ENCODE data around the gene LONRF3.

LONRF3 gene

DNA sequence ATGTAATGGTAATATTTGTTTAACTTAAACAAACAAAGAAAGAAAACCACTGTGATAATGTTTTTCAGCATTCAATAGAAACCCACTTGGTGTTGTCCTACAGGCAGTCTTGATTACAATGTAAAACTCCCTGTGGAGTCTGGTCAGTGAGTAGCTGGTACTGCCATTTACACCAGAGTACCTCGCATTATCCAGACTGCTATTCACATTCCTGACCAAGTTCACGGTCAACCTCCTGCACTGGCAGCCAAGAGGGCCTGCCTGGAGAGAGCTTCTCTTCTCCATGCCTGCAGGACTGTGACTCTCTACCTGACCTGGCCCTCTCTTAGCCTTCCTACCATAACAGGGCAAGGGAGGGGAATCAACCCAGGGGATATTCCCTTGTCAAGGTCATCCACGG, 2.9 kb upstream of the LONRF3 start:
- TF ChIP-seq ZFP30 (CRISPR knock-in tag; IDR thresholded peaks at IDR 0.05) (no peak), CSDC2 (CRISPR knock-in tag; IDR thresholded peaks at IDR 0.05) (no peak), ZC3H10 (CRISPR knock-in tag; IDR thresholded peaks at IDR 0.05) (no peak), BACH2 (CRISPR knock-in tag; IDR thresholded peaks at IDR 0.05; ENCODE audit: borderline replicate concordance) (no peak), ZNF565 (CRISPR knock-in tag; conservative IDR thresholded peaks at IDR 0.05; ENCODE audit: low read depth) (no peak), ESRRG (CRISPR knock-in tag; IDR thresholded peaks at IDR 0.05) (no peak)
- TF ChIP-seq, protein P1, sequence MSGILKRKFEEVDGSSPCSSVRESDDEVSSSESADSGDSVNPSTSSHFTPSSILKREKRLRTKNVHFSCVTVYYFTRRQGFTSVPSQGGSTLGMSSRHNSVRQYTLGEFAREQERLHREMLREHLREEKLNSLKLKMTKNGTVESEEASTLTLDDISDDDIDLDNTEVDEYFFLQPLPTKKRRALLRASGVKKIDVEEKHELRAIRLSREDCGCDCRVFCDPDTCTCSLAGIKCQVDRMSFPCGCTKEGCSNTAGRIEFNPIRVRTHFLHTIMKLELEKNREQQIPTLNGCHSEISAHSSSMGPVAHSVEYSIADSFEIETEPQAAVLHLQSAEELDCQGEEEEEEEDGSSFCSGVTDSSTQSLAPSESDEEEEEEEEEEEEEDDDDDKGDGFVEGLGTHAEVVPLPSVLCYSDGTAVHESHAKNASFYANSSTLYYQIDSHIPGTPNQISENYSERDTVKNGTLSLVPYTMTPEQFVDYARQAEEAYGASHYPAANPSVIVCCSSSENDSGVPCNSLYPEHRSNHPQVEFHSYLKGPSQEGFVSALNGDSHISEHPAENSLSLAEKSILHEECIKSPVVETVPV (CRISPR knock-in tag; IDR thresholded peaks at IDR 0.05): no peak
- no peak for ATAC-seq

DNA sequence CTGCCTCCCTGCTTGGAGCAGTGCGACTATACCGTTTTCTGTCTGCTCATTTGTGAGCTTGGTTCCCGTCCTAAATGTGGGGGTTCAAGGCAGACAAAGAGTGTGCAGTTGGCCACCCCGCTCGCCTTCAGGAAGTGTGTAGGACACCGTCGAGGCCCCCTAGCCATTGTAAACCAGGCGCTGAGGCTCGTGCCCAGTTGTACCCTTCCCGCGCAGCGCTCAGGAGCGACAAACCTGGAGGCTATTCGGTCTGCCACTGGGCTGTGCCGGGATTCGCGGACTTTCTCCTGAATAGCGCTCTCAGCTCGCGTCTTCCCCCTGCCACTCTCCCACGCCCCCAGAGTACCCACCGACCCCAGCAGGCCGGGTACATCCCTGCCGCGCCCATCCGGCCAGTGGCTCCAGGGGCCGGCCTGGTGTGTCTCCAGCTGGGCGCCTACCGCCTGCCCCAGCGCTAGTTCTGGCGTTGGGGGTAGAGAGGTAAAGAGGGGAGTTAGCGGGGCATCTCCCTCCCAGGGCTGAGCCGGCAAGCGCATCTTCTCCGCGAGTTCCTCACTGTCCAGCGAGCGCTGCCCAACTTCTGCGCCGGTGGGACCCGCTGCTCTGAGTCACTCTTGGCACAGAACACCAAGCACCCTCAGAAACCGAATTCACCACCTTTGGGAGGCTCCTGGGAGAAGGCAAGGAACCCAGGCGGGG, 880 bp upstream of the LONRF3 start:
- TF ChIP-seq, protein P2, sequence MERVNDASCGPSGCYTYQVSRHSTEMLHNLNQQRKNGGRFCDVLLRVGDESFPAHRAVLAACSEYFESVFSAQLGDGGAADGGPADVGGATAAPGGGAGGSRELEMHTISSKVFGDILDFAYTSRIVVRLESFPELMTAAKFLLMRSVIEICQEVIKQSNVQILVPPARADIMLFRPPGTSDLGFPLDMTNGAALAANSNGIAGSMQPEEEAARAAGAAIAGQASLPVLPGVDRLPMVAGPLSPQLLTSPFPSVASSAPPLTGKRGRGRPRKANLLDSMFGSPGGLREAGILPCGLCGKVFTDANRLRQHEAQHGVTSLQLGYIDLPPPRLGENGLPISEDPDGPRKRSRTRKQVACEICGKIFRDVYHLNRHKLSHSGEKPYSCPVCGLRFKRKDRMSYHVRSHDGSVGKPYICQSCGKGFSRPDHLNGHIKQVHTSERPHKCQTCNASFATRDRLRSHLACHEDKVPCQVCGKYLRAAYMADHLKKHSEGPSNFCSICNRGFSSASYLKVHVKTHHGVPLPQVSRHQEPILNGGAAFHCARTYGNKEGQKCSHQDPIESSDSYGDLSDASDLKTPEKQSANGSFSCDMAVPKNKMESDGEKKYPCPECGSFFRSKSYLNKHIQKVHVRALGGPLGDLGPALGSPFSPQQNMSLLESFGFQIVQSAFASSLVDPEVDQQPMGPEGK (CRISPR knock-in tag; IDR thresholded peaks at IDR 0.05; ENCODE audit: borderline replicate concordance): no peak
- TF ChIP-seq, protein P3, sequence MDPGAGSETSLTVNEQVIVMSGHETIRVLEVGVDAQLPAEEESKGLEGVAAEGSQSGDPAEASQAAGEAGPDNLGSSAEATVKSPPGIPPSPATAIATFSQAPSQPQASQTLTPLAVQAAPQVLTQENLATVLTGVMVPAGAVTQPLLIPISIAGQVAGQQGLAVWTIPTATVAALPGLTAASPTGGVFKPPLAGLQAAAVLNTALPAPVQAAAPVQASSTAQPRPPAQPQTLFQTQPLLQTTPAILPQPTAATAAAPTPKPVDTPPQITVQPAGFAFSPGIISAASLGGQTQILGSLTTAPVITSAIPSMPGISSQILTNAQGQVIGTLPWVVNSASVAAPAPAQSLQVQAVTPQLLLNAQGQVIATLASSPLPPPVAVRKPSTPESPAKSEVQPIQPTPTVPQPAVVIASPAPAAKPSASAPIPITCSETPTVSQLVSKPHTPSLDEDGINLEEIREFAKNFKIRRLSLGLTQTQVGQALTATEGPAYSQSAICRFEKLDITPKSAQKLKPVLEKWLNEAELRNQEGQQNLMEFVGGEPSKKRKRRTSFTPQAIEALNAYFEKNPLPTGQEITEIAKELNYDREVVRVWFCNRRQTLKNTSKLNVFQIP (CRISPR knock-in tag; IDR thresholded peaks at IDR 0.05; ENCODE audit: borderline replicate concordance, low read depth): no peak
- TF ChIP-seq RARB (CRISPR knock-in tag; IDR thresholded peaks at IDR 0.05): no peak
- no peak for TF ChIP-seq SNAI2 (CRISPR knock-in tag; IDR thresholded peaks at IDR 0.05)
- TF ChIP-seq, protein P4, sequence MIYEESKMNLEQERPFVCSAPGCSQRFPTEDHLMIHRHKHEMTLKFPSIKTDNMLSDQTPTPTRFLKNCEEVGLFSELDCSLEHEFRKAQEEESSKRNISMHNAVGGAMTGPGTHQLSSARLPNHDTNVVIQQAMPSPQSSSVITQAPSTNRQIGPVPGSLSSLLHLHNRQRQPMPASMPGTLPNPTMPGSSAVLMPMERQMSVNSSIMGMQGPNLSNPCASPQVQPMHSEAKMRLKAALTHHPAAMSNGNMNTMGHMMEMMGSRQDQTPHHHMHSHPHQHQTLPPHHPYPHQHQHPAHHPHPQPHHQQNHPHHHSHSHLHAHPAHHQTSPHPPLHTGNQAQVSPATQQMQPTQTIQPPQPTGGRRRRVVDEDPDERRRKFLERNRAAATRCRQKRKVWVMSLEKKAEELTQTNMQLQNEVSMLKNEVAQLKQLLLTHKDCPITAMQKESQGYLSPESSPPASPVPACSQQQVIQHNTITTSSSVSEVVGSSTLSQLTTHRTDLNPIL (CRISPR knock-in tag; IDR thresholded peaks at IDR 0.05; ENCODE audit: low read depth): no peak
- no peak for TF ChIP-seq ZNF8 (CRISPR knock-in tag; IDR thresholded peaks at IDR 0.05)
- TF ChIP-seq ZC3H10 (CRISPR knock-in tag; IDR thresholded peaks at IDR 0.05): no peak
- TF ChIP-seq ZNF565 (CRISPR knock-in tag; conservative IDR thresholded peaks at IDR 0.05; ENCODE audit: low read depth): no peak
- TF ChIP-seq ISL1 (CRISPR knock-in tag; IDR thresholded peaks at IDR 0.05): no peak
- TF ChIP-seq, protein P1 (CRISPR knock-in tag; IDR thresholded peaks at IDR 0.05): no peak
- TF ChIP-seq TOX (CRISPR knock-in tag; IDR thresholded peaks at IDR 0.05; ENCODE audit: borderline replicate concordance): no peak
- TF ChIP-seq ZFP3 (CRISPR knock-in tag; IDR thresholded peaks at IDR 0.05): no peak
- no peak for TF ChIP-seq CSDC2 (CRISPR knock-in tag; IDR thresholded peaks at IDR 0.05)
- no peak for TF ChIP-seq ZFP30 (CRISPR knock-in tag; IDR thresholded peaks at IDR 0.05)
- TF ChIP-seq, protein P5, sequence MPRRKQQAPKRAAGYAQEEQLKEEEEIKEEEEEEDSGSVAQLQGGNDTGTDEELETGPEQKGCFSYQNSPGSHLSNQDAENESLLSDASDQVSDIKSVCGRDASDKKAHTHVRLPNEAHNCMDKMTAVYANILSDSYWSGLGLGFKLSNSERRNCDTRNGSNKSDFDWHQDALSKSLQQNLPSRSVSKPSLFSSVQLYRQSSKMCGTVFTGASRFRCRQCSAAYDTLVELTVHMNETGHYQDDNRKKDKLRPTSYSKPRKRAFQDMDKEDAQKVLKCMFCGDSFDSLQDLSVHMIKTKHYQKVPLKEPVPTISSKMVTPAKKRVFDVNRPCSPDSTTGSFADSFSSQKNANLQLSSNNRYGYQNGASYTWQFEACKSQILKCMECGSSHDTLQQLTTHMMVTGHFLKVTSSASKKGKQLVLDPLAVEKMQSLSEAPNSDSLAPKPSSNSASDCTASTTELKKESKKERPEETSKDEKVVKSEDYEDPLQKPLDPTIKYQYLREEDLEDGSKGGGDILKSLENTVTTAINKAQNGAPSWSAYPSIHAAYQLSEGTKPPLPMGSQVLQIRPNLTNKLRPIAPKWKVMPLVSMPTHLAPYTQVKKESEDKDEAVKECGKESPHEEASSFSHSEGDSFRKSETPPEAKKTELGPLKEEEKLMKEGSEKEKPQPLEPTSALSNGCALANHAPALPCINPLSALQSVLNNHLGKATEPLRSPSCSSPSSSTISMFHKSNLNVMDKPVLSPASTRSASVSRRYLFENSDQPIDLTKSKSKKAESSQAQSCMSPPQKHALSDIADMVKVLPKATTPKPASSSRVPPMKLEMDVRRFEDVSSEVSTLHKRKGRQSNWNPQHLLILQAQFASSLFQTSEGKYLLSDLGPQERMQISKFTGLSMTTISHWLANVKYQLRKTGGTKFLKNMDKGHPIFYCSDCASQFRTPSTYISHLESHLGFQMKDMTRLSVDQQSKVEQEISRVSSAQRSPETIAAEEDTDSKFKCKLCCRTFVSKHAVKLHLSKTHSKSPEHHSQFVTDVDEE (CRISPR knock-in tag; IDR thresholded peaks at IDR 0.05): no peak
- TF ChIP-seq ESRRG (CRISPR knock-in tag; IDR thresholded peaks at IDR 0.05): no peak
- TF ChIP-seq PPARA (CRISPR knock-in tag; IDR thresholded peaks at IDR 0.05; ENCODE audit: borderline replicate concordance): no peak
- TF ChIP-seq GLIS3 (CRISPR knock-in tag; IDR thresholded peaks at IDR 0.05): no peak
- no peak for TF ChIP-seq ARNTL (CRISPR knock-in tag; IDR thresholded peaks at IDR 0.05; ENCODE audit: borderline replicate concordance, low read depth)
- ATAC-seq: no peak; the same call in 2 of the 3 replicates
